Stimulated activated CD4-positive, alpha-beta T cell treated with anti-CD3 and anti-CD28 coated beads, Interleukin-15, amount 100 ng/mL, for 24 hours (primary cell): ENCODE measurements around the gene RNFT2.
"Not testable (repeated sequence)": the region's sequence is repeated elsewhere in the genome, so short reads cannot be mapped to it uniquely, and the experiment has no call there.

Source experiments
- DNase-seq: peaks from one replicate; pipeline ENCODE4 v3.0.0-alpha.2; 2020

The RNFT2 gene

GRCh38 chr12:116712458-116713303 lies 25.4 kb upstream of the RNFT2 start:
- no peak for DNase-seq

- DNase-seq: no peak
Measured at GRCh38 chr12:116713527-116713926, 24.6 kb upstream of the RNFT2 start.

GRCh38 chr12:116714175-116714574 lies 23.9 kb upstream of the RNFT2 start:
- no peak for DNase-seq

- DNase-seq: no peak
Measured at GRCh38 chr12:116717466-116718437, 20.4 kb upstream of the RNFT2 start.

GRCh38 chr12:116718655-116719454 lies 19.3 kb upstream of the RNFT2 start:
- no peak for DNase-seq

GRCh38 chr12:116719731-116720528 lies 18.2 kb upstream of the RNFT2 start:
- no peak for DNase-seq

GRCh38 chr12:116722245-116722644 lies 15.9 kb upstream of the RNFT2 start:
- no peak for DNase-seq

GRCh38 chr12:116726694-116727093 lies 11.4 kb upstream of the RNFT2 start:
- DNase-seq: no peak

GRCh38 chr12:116727261-116727660 lies 10.9 kb upstream of the RNFT2 start:
- DNase-seq: no peak

- no peak for DNase-seq
Measured at GRCh38 chr12:116727891-116728290, 10.2 kb upstream of the RNFT2 start.

GRCh38 chr12:116731801-116732200 lies 6.3 kb upstream of the RNFT2 start:
- no peak for DNase-seq

- no peak for DNase-seq
Measured at GRCh38 chr12:116734156-116734768, 3.9 kb upstream of the RNFT2 start.

GRCh38 chr12:116735084-116735483 lies 3.0 kb upstream of the RNFT2 start:
- no peak for DNase-seq

- DNase-seq: no peak
Measured at GRCh38 chr12:116735951-116736599, 2.0 kb upstream of the RNFT2 start.

- peak; percentile 20 for DNase-seq
Measured at GRCh38 chr12:116736962-116737773, 947 bp upstream of the RNFT2 start.

- DNase-seq: no peak
Measured at GRCh38 chr12:116739381-116739887, 1.3 kb downstream of the RNFT2 start.

GRCh38 chr12:116742787-116743186 lies 4.7 kb downstream of the RNFT2 start:
- not testable (repeated sequence) for DNase-seq

- DNase-seq: no peak
Measured at GRCh38 chr12:116744766-116745165, 6.7 kb downstream of the RNFT2 start.

GRCh38 chr12:116745554-116745953 lies 7.4 kb downstream of the RNFT2 start:
- no peak for DNase-seq

- DNase-seq: no peak
Measured at GRCh38 chr12:116749884-116750283, 11.8 kb downstream of the RNFT2 start.
